ENCODE data around the gene B2M. TPM values are rescaled to one million over a fixed set of nuclear protein-coding genes. Genes with fewer than 3 reads are reported as not detected.
"Not testable (repeated sequence)": the region's sequence is repeated elsewhere in the genome, so short reads cannot be mapped to it uniquely, and the experiment has no call there.

Gene B2M
- total RNA-seq, 1 donor from 2014 or later, result 237 TPM

- Mint-ChIP-seq H3K36me3 (no peaks in the 10 kb centered on the region), H3K27me3 (ENCODE audit: low read depth) (peaks cover 28% of the 10 kb centered on the region), H3K27ac (no peak overlapping the region), H3K4me1 (no peaks in the 10 kb centered on the region), H3K9me3 (no peaks in the 10 kb centered on the region), H3K4me3 (no peak overlapping the region)
- no peak for TF ChIP-seq CTCF (IDR thresholded peaks at IDR 0.05; ENCODE audit: unreplicated experiment)
- no peak for DNase-seq (ENCODE audit: low spot score in 2 of 2, unreplicated experiment in 2 of 2)
These were observed 35.4 kb upstream of the B2M start for GRCh38 chr15:44675911-44676310.

GRCh38 chr15:44676676-44677075, 34.6 kb upstream of the B2M start:
- Mint-ChIP-seq H3K9me3 (no peaks in the 10 kb centered on the region), H3K27me3 (ENCODE audit: low read depth) (peaks cover 28% of the 10 kb centered on the region), H3K4me3 (no peak overlapping the region), H3K36me3 (no peaks in the 10 kb centered on the region), H3K27ac (no peak overlapping the region), H3K4me1 (no peaks in the 10 kb centered on the region)
- no peak for TF ChIP-seq CTCF (IDR thresholded peaks at IDR 0.05; ENCODE audit: unreplicated experiment)
- DNase-seq (ENCODE audit: low spot score in 2 of 2, unreplicated experiment in 2 of 2), result no peak

- Mint-ChIP-seq H3K27ac (no peak overlapping the region), H3K4me1 (no peaks in the 10 kb centered on the region), H3K4me3 (no peak overlapping the region), H3K27me3 (ENCODE audit: low read depth) (peaks cover 27% of the 10 kb centered on the region), H3K9me3 (no peaks in the 10 kb centered on the region), H3K36me3 (no peaks in the 10 kb centered on the region)
- no peak for TF ChIP-seq CTCF (IDR thresholded peaks at IDR 0.05; ENCODE audit: unreplicated experiment)
- no peak for DNase-seq (ENCODE audit: low spot score in 2 of 2, unreplicated experiment in 2 of 2)
These were observed 29.1 kb upstream of the B2M start for GRCh38 chr15:44682211-44682610.

GRCh38 chr15:44682809-44683682, 28.3 kb upstream of the B2M start:
- H3K36me3 Mint-ChIP-seq; DNase-seq (ENCODE audit: low spot score in 2 of 2, unreplicated experiment in 2 of 2); H3K27ac Mint-ChIP-seq; H3K4me3 Mint-ChIP-seq; H3K4me1 Mint-ChIP-seq; H3K9me3 Mint-ChIP-seq: not testable (repeated sequence)
- peaks cover 32% of the 10 kb centered on the region for H3K27me3 Mint-ChIP-seq (ENCODE audit: low read depth)

- Mint-ChIP-seq H3K9me3 (peaks cover 12% of the 10 kb centered on the region), H3K27me3 (ENCODE audit: low read depth) (peaks cover 18% of the 10 kb centered on the region)
- H3K4me3 Mint-ChIP-seq; H3K27ac Mint-ChIP-seq; DNase-seq (ENCODE audit: low spot score in 2 of 2, unreplicated experiment in 2 of 2); H3K36me3 Mint-ChIP-seq; H3K4me1 Mint-ChIP-seq: not testable (repeated sequence)
These were observed 22.0 kb upstream of the B2M start for GRCh38 chr15:44689318-44689717.

- H3K4me3 Mint-ChIP-seq; H3K36me3 Mint-ChIP-seq; H3K27ac Mint-ChIP-seq; H3K4me1 Mint-ChIP-seq; DNase-seq (ENCODE audit: low spot score in 2 of 2, unreplicated experiment in 2 of 2): not testable (repeated sequence)
- peaks cover 18% of the 10 kb centered on the region for H3K27me3 Mint-ChIP-seq (ENCODE audit: low read depth)
- H3K9me3 Mint-ChIP-seq, result peaks cover 12% of the 10 kb centered on the region
These were observed 21.1 kb upstream of the B2M start for GRCh38 chr15:44690245-44690644.

- H3K4me1 Mint-ChIP-seq, result no peaks in the 10 kb centered on the region
- no peak overlapping the region for H3K27ac Mint-ChIP-seq
- H3K9me3 Mint-ChIP-seq, result peaks cover 11% of the 10 kb centered on the region
- no peak overlapping the region for H3K4me3 Mint-ChIP-seq
- peaks cover 7% of the 10 kb centered on the region for H3K27me3 Mint-ChIP-seq (ENCODE audit: low read depth)
- TF ChIP-seq CTCF (IDR thresholded peaks at IDR 0.05; ENCODE audit: unreplicated experiment), result no peak
- no peak for DNase-seq (ENCODE audit: low spot score in 2 of 2, unreplicated experiment in 2 of 2)
- H3K36me3 Mint-ChIP-seq, result no peaks in the 10 kb centered on the region
These were observed 18.7 kb upstream of the B2M start for GRCh38 chr15:44692659-44693058.

Measured in mesothelial cell of epicardium (in vitro differentiated cells).